NCI-H1694 treated with DMSO at 0.1 percent for 48 hours (cell line): ENCODE measurements around the gene PMM1.

Experiments used
- DNase-seq: peaks from one replicate; lab custom pipeline; 2025; lab: John Stamatoyannopoulos, UW

The PMM1 gene

DNA sequence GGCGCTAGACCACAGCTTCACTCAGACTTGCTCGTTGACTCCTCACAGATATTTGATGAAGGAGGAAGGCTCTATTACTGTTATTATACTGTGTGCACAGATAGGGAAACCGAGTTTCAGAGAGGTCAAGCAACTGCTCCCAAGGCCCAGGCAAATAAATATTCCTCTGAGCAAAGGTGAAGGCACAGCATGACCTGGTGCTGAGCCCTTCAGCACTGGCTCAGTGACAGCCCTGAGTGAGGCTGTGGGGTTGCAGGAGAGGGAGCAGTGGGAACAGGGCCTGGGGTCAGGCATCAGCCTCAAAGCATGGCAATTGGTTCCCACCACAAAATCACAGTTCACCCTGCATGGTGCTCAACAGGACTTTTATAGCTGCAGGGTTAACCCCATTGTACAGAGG, 52.4 kb downstream of the PMM1 start:
- DNase-seq = no peak

DNA sequence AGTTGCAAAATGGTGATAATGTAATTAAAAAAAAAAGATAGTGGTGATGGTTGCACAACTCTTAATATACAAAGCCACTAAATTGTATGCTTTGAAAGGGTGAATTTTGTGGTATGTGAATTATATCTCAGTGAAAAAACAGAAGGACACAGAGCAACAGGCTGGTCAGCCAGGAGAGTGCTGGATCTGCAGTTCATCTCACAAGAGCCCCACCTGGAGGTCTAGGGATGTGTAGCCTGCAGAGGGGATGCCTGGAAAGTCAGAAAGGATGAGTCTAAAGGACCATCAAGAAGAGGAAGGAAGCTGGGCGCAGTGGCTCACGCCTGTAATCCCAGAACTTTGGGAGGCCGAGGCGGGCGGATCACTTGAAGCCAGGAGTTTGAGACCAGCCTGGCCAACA, 54.4 kb downstream of the PMM1 start:
- no peak for DNase-seq

DNA sequence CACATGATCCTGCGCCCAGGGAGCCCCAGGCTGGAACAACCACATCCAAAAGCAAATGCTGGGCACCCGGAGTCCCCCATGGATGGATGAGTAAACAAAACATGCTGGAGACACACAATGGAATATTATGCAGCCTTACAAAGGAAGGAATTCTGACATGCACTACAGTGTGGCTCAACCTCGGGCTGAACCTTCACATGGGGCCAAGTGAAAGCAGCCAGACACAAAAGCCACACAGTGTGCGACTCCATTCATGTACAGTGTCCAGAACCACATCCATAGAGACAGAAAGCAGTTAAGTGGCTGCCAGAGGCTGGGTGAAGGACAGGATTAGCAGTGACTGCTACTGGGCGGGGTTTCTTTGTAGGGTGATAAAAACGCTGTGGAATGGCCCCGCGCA, 55.4 kb downstream of the PMM1 start:
- no peak for DNase-seq

DNA sequence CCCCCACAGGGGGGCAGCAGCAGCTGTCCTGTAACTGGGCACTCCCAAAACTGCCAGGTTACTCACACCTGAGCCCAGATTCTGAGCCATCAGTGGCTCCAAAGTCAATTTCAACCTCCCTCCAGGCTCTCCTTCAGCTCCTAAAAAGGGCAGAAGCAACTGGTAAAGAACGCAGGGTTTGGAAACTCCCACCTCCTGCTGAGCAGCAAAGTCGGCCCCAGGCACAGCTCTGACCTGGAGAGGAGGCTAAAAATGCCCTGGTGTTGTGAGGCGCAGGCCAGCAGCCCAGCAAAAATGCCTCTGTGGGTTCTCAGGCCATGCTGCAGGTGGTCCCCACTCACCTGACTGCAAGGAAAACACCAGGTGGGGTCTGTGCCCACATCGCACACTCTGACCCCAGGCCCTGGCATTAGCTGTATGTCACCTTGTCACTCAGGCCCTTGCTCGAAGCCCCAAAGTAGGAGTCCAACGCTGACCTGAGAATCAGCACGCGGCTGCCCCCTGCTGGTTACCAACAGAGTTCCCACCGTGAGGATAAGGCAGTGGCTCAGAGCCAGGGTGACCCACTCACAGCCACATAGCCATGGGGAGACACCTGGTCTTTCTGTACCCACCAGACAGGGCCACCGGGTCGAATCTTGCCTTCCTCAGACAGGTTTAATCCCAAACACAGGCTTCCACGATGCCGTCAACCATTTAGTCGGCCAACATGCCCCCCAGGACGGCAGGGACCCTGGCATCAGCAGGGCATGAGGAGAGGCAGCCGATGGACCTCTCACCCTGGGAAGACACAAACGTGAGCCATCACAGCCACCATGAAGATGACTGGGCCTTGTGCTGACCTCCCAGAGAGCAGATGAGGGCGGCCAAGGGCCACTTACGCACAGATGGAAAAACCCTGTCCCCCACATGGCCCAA, 56.5 kb downstream of the PMM1 start:
- DNase-seq = peak; percentile 25

DNA sequence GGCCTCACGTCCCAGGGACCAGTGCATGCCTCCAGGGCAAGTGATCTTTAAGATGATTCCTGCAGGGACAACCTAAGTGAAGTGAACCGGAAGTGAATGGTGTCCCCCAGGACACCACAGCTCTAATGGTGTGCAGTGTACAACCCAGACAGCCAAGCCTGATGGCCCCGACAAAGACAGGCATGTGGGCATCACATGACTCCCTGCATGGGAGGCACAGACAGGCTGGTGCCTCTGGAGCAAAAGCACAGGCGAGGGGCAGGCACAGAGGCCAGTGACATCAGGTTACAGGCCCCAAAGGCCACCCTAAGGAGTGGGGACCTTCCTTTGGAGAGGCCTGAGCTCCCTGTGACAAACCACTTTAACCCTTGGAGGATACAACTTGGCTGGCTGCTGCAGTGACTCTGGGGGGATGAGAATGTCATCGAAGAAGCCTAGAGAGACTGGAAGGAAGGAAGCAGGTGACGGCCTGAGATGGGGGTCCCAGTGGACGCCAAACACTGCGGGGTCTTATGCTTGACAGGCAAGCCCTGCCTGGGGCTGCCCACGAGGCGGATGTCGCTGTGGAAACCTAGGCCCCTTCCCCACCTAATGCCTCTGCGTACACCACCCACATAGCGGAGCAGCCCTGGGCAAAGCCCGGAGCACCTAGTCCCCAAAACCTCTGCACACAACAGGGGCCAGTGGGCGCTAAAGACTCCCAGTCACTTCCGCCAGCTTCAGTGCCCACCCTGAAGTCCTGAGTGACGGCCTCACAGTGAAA, 57.7 kb downstream of the PMM1 start:
- DNase-seq = no peak

DNA sequence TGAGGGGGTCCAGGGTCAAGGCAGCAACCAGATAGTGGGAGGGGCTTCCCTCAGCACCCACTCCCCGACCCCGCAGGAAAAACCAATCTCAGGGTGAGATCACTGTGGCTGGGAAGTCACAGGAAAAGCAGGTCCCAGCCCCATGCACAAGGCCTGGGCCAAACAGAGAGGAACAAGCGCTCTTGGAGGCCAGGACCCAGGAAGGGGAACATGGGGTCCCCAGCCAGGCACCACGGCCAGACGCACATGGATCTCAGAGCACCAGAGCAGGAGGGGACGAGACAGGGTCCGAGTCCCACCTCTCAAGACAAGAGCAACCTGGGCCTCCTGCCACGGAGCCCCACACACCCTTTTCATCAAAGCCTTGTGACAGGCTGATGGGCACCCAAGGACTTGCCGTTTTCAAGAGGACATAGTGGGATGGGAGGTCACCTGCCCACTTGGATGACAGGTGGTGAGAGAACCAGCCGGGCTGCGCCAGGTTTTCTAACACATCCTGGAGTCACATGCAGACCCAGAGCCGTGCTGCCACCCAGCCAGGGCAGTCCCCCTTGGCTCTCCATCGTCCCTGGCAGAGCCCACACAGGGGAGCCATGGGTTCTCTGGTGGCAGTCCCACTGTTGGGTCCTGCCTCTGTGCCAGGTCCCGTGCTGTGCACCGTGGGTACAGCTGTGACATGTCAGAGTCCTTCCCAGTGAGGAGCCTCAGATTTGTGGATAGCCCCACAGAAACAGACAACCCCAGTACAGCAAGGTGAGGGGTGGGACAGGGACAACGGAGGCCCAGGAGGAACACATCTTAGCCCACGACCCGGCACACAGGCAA, 58.5 kb downstream of the PMM1 start:
- DNase-seq = no peak

DNA sequence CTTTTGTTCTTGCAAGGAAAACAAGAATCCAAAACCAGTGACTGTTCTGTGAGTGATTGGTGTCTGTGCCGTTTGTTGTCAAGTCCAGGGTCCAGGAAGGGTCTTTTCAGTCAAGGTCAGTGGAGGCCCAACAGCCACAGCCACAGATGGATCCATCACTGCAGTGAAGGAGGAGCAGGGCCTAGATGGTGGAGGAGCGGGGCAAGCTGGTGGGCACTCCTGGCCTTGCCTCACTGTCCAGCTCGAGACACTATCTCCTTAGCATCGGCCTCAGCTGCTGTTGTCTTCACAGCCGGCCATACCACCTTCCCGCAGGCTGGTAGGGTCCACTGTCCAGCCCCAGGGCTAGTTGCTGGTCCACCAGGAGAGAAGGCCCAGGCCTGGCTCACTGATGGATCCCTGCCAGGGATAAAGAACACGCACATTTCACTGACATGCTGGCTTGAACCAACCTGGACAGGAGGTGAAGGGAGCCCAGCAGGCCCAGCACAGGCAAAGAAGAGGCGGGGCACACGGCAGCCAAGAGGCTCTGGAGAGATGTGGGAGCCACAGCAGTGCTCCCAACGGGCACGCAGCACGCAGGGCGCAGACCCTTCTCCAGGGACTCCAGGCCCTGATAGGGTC, 60.6 kb downstream of the PMM1 start:
- no peak for DNase-seq

DNA sequence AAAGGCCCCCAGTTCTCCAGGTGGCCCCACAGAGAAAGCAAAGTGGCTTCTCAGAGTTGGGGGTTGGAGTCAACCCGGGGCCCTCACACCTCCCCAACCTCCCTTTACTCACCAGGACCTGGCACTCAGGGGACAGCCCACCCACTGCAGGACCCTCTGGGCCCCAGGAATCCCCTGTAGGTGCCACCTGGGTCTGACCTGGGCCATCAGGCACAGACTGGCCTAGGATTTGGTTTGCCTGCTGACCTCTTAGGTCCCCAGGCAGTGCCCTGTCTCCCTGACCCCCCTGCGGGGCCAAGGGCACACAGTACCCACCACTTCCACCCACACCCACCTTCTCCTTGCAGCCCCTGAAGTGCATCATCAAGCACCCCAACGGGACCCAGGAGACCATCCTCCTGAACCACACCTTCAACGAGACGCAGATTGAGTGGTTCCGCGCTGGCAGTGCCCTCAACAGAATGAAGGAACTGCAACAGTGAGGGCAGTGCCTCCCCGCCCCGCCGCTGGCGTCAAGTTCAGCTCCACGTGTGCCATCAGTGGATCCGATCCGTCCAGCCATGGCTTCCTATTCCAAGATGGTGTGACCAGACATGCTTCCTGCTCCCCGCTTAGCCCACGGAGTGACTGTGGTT, 61.4 kb downstream of the PMM1 start:
- DNase-seq = no peak
